MM.1S (cell line): ENCODE measurements around the gene PAPPA.
A peak's percentile ranks its signal among the peaks of the same experiment; 100 is the strongest.

ENCODE experiments used
- DNase-seq: peaks from one replicate; pipeline ENCODE4 v3.0.0-alpha.2; 2015
- H2AFZ ChIP-seq: fragments of 300-600 bp; sonication (generic); 2 replicates; pipeline ENCODE4 v1.6.0; 2016; ENCODE audit warnings: antibody characterized with exemption, low read length
- H3F3A ChIP-seq: fragments of 300-600 bp; sonication (generic); 2 replicates; pipeline ENCODE4 v1.6.1; 2016; ENCODE audit warnings: mild to moderate bottlenecking, antibody characterized with exemption, low read length, moderate library complexity, mixed read lengths; ENCODE audit not compliant: insufficient read depth
- H3K27ac ChIP-seq: fragments of 300-600 bp; sonication (generic); 2 replicates; pipeline ENCODE4 v1.5.1; 2016; ENCODE audit warnings: mild to moderate bottlenecking, low read length
- H3K27me3 ChIP-seq: fragments of 300-600 bp; sonication (generic); replicated peaks from 2 replicates; pipeline ENCODE4 v1.6.0; 2016; ENCODE audit warnings: low read length; ENCODE audit not compliant: insufficient read depth
- H3K36me3 ChIP-seq: fragments of 300-600 bp; sonication (generic); replicated peaks from 2 replicates; pipeline ENCODE4 v1.6.1; 2016; ENCODE audit warnings: mild to moderate bottlenecking, low read length, mixed read lengths; ENCODE audit not compliant: insufficient read depth
- H3K4me1 ChIP-seq: fragments of 300-600 bp; sonication (generic); 2 replicates; pipeline ENCODE4 v1.6.1; 2016; ENCODE audit warnings: low read length, mixed read lengths
- H3K4me2 ChIP-seq: fragments of 300-600 bp; sonication (generic); 2 replicates; pipeline ENCODE4 v1.6.0; 2016; ENCODE audit warnings: low read depth, low read length
- H3K4me3 ChIP-seq: fragments of 300-600 bp; sonication (generic); 2 replicates; pipeline ENCODE4 v1.5.1; 2016; ENCODE audit warnings: low read length, mixed read lengths
- H3K79me2 ChIP-seq: fragments of 300-600 bp; sonication (generic); 2 replicates; pipeline ENCODE4 v1.6.1; 2016; ENCODE audit warnings: mixed run types, low read length, mixed read lengths
- H3K9ac ChIP-seq: fragments of 300-600 bp; sonication (generic); 2 replicates; pipeline ENCODE4 v1.6.1; 2016; ENCODE audit warnings: low read length, mixed read lengths
- H3K9me2 ChIP-seq: fragments of 300-600 bp; sonication (generic); replicated peaks from 2 replicates; pipeline ENCODE4 v1.6.1; 2016; ENCODE audit warnings: mild to moderate bottlenecking, low read length, mixed read lengths; ENCODE audit not compliant: insufficient read depth
- H3K9me3 ChIP-seq: fragments of 300-600 bp; sonication (generic); replicated peaks from 2 replicates; pipeline ENCODE4 v1.6.1; 2016; ENCODE audit warnings: mild to moderate bottlenecking, low read length, mixed read lengths; ENCODE audit not compliant: insufficient read depth
- H4K20me1 ChIP-seq: fragments of 300-600 bp; sonication (generic); 2 replicates; pipeline ENCODE4 v1.6.1; 2016; ENCODE audit warnings: mild to moderate bottlenecking, low read length, moderate library complexity, mixed read lengths; ENCODE audit not compliant: insufficient read depth
- CTCF ChIP-seq: fragments of 300-600 bp; sonication (generic); IDR thresholded peaks from 2 replicates; pipeline ENCODE4 v1.5.1; 2016; ENCODE audit warnings: antibody characterized with exemption, low read length, mixed read lengths
- EZH2 ChIP-seq: fragments of 300-600 bp; sonication (generic); optimal IDR thresholded peaks from 2 replicates; pipeline ENCODE3; 2017; ENCODE audit warnings: low read depth, mild to moderate bottlenecking, antibody characterized with exemption, low read length, mixed read lengths
- EZH2phosphoT487 ChIP-seq: fragments of 300-600 bp; sonication (generic); IDR thresholded peaks from 2 replicates; pipeline ENCODE4 v1.6.1; 2018; ENCODE audit warnings: antibody characterized with exemption, low read length

PAPPA gene

GRCh38 chr9:116149844-116150243 is 3.7 kb upstream of the PAPPA start:
- TF ChIP-seq CTCF (peak; percentile 65), EZH2phosphoT487 (no peak), EZH2 (no peak)
- H3F3A ChIP-seq, result no peaks in the 10 kb centered on the region
- peaks cover 4% of the 10 kb centered on the region; the same call in 1 of the 2 replicates for H3K27me3 ChIP-seq
- H3K27ac ChIP-seq, result no peak overlapping the region
- no peaks in the 10 kb centered on the region for H3K9me3 ChIP-seq
- no peaks in the 10 kb centered on the region for H3K36me3 ChIP-seq
- H2AFZ ChIP-seq, result no peak overlapping the region
- DNase-seq, result peak; percentile 27
- no peak overlapping the region for H3K4me2 ChIP-seq
- no peaks in the 10 kb centered on the region for H3K9me2 ChIP-seq
- H3K4me1 ChIP-seq, result no peaks in the 10 kb centered on the region
- H3K9ac ChIP-seq, result no peak overlapping the region
- no peak overlapping the region for H3K4me3 ChIP-seq
- H3K79me2 ChIP-seq, result no peaks in the 10 kb centered on the region
- no peaks in the 10 kb centered on the region for H4K20me1 ChIP-seq

GRCh38 chr9:116151199-116151598 is 2.4 kb upstream of the PAPPA start:
- Histone ChIP-seq H3K27ac (no peak overlapping the region), H3F3A (no peaks in the 10 kb centered on the region), H3K4me3 (no peak overlapping the region), H3K79me2 (no peaks in the 10 kb centered on the region), H4K20me1 (no peaks in the 10 kb centered on the region), H3K9ac (no peak overlapping the region), H3K4me1 (no peaks in the 10 kb centered on the region), H2AFZ (no peak overlapping the region), H3K27me3 (peaks cover 7% of the 10 kb centered on the region; the same call in 1 of the 2 replicates), H3K4me2 (no peak overlapping the region), H3K9me2 (no peaks in the 10 kb centered on the region), H3K9me3 (no peaks in the 10 kb centered on the region), H3K36me3 (no peaks in the 10 kb centered on the region)
- no peak for TF ChIP-seq EZH2phosphoT487
- TF ChIP-seq EZH2, result no peak
- no peak for TF ChIP-seq CTCF
- DNase-seq, result no peak

GRCh38 chr9:116151966-116152381 is 1.6 kb upstream of the PAPPA start:
- no peaks in the 10 kb centered on the region for H3K36me3 ChIP-seq
- no peaks in the 10 kb centered on the region for H3F3A ChIP-seq
- no peaks in the 10 kb centered on the region for H3K4me1 ChIP-seq
- H2AFZ ChIP-seq, result no peak overlapping the region
- no peak overlapping the region for H3K4me2 ChIP-seq
- no peak for TF ChIP-seq EZH2phosphoT487
- TF ChIP-seq EZH2, result no peak
- no peak for TF ChIP-seq CTCF
- peaks cover 7% of the 10 kb centered on the region; the same call in 1 of the 2 replicates for H3K27me3 ChIP-seq
- H3K4me3 ChIP-seq, result no peak overlapping the region
- H3K27ac ChIP-seq, result no peak overlapping the region
- H3K9ac ChIP-seq, result no peak overlapping the region
- DNase-seq, result no peak
- no peaks in the 10 kb centered on the region for H4K20me1 ChIP-seq
- H3K9me3 ChIP-seq, result no peaks in the 10 kb centered on the region
- no peaks in the 10 kb centered on the region for H3K79me2 ChIP-seq
- H3K9me2 ChIP-seq, result no peaks in the 10 kb centered on the region
